DMS153 treated with DMSO at 0.1 percent for 48 hours (cell line): ENCODE results near the gene SLC38A11.

ENCODE experiments used
- DNase-seq: peaks from one replicate; lab custom pipeline; 2025; ENCODE audit not compliant: unreplicated experiment; lab: John Stamatoyannopoulos, UW

Gene SLC38A11

GRCh38 chr2:164846276-164846675 is 109.0 kb downstream of the SLC38A11 start:
- no peak for DNase-seq
